Kidney glomerular epithelial cell (primary cell): ENCODE results near the gene GPR157.
"Not testable (repeated sequence)": the region's sequence is repeated elsewhere in the genome, so short reads cannot be mapped to it uniquely, and the experiment has no call there.

Source experiments
- DNase-seq: peaks from one replicate; lab custom pipeline; 2025; lab: John Stamatoyannopoulos, UW

GPR157 gene

DNA sequence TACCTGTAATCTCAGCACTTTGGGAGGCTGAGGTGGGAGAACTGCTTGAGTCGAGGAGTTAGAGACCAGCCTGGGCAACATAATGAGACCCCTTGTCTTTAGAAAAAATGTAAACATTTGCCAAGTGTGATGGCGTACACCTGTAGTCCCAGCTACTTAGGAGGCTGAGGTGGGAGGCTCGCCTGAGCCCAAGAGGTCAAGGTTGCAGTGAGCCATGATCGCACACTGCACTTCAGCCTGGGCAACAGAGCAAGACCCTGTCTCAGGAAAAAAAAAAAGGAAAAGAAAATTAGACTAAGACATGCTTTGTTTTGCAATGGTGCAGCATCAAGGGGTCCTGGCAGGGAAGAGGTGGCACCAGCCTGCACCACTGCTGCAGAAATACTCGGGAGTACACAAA, 16.8 kb upstream of the GPR157 start:
- no peak for DNase-seq

DNA sequence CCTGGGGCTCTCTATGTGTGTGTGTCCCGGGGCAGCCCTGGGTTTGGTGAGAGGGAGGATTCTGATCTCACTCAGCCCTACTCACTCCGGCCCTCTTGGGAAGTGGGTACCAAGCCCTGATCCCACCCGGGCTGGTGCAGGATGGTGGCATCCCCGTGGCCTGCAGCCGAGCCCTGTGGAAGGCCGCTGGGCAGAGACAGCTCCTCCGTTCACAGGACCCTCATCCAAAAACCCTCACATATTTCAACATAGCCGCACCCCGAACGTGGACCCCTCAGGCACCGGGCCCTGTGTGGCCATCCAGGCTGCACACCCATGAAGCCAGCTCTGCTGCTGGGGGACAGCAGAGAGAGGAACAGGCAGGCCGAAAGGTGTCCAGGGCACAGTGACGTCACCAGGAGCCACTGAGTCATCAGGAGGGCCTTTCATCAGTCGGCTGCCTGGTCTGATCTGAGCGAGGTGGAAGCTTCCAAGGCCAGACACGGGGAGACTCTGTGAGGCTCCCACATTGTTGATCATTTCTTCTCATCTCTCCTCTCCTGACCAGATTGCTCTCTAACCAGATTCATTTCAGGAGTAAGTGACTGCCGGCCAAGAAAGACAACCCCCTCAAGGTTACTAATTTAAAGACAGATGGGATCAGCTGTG, 16.2 kb upstream of the GPR157 start:
- no peak for DNase-seq

DNA sequence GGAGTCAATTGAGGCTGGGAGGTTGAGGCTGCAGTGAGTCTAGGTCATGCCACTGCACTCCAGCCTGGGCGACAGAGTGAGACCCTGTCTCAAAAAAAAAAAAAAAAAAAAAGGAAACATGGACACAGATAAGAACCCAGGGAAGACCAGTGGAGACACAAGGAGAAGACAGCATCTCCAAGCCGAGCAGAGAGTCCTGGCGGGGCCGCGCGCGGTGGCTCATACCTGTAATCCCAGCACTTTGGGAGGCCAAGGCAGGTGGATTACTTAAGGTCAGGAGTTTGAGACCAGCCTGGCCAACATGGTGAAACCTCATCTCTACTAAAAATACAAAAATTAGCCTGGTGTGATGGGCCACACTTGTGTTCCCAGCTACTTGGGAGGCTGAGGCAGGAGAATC, 15.6 kb upstream of the GPR157 start:
- not testable (repeated sequence) for DNase-seq

DNA sequence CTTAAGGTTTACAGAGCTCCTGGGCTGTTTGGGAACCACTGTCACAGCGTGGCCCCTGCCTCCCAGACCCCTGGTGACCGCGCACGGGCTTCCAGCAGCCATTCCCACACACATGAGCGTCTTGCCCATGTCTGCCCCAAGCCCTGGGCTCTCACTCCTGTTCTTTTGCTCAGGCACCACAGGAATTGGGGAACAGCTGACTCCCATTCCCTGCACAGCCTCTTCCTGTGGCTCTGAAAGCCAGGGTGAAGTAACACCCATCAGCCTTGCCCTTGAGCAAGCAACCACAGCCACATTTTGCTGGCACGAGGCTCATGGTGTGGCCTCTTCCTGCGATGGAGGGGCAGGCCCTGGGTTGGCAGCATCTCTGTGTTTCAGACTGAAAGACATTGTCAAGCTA, 14.3 kb upstream of the GPR157 start:
- no peak for DNase-seq

DNA sequence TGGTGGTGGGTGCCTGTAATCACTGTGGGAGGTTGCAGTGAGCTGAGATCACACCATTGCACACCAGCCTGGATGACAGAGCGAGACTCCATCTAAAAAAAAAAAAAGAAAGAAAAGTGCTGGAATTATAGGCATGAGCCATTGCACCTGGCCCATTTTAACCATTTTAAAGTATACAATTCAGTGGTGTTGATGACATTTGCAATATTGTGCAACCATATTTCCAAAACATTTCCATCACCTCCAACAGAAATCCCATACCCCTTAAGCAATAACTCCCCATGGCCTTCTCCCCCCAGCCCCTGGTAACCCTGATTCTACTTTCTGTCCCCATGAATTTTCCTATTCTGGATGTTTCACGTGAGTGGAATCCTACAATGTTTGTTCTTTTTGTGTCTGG, 11.0 kb upstream of the GPR157 start:
- no peak for DNase-seq

DNA sequence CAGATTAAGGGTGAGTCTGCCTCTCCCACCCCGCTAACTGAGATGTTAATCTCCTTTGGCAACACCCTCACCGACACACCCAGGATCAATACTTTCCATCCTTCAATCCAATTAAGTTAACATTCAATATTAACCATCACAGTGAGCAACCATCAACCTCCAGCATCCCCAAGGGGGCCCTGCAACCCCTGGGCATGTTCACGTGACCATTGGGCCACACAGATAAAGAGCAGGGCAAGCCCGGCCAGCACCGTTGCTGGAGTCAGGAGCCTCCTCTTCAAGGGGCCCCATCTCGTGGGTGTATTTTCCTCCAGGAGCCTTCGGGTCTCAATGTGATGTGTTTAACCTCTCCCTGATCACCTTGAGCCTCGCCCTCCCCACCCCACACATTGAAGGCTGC, 8.0 kb upstream of the GPR157 start:
- DNase-seq: no peak

DNA sequence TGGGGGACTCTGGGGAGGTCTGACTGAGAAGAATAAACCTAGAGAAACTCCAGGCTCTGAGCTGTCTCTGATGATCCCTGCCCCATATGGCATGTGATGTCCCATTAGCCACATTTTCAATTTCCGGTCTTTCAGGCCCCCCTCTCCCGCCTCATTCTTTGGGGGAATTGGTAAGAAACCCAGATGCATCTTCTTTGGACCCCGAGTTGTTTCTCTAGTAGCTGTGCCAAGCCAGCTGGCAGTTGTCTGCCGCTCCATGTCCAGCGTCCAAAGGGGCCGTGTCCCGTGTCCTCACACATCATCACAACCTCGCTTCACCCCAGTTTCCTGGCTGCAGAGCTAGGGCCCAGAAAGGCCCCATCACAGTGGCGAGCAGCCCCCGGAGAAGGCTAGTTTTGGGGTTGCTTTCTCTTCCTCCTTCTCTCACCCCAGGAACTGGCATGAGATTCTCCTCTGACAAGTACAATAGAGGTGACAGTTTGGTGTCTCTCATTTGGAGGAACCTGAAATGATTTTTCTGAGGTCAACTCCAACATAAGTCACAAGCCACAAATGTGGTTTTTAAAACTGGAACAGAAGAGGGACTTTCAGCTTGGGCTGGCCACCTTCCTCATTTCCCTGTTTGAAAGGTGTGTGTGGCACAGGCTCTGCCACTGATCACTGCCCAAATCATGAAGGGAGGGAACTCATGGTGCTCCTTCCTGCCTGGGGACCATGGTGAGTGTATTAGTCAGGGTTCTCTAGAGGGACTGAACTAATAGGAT, 6.4 kb upstream of the GPR157 start:
- DNase-seq: no peak

DNA sequence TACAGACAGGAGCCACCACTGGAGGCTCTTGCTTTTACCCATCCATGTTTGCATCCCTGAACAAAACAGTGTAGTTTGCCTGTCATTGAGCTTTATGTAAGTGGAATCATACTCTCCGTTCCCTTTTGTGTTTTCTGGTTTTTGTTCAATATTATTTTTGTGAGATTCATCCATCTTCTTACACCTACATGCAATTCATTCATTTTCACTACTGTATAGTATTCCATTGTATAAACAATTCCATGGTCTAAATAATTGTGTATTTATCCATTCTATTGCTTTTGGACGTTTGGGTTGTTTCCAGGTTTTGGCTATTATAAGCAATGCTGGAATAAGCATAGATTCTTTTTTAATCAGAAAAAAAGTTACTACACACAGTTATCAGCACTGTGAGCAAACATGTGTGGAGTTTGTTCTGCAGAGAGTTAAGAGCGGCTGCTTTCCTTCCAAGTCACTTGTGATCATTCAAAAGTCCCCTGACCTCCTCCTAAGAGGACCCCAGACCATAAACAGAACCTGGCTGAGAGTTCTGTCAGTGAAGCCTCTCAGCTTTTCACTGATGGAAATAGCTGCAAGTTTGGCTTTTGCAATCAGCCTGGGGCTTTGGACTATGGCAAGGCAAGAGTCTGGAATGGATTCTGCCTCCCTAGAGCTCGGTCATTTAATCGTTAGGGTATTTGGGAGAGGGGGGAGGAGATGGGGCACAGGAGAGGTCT, 5.1 kb upstream of the GPR157 start:
- no peak for DNase-seq

DNA sequence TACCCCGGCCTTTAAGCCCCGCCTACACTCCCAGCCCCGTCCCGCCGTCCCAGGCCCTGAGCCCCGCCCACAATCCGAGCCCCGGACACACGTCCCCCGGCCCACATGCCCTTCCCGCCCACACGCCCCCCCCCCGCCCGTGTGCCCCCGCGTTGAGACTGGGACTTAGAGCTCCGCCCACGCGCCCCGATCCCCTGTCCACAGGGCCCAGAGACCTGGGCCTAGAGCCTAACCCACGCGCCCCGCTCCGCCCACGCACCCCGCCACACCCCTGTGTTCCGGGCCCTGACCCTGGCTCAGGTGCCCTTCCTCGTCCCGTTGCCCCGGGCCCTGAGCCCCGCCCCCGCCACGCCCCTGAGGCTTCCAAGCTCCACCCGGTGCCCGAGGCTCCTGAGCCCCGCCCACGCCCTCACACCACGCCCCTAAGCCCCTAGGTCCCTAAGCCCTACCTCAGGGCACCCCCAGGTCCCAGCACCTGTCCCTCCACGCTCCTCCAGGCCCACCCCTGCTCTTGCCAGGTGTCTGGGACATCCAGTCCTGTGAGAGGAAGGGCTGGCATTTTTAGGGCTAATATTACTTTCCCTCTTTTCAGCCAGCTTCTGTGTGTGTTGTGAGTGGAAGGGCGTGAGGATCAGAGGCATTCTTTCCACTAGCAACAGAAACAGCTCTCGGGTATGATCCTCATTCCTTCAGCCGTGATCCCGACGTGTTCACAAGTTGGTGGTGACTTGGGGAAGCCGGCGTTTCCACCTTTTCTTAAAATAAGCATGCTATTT, 552 bp upstream of the GPR157 start:
- DNase-seq: peak; percentile 18

DNA sequence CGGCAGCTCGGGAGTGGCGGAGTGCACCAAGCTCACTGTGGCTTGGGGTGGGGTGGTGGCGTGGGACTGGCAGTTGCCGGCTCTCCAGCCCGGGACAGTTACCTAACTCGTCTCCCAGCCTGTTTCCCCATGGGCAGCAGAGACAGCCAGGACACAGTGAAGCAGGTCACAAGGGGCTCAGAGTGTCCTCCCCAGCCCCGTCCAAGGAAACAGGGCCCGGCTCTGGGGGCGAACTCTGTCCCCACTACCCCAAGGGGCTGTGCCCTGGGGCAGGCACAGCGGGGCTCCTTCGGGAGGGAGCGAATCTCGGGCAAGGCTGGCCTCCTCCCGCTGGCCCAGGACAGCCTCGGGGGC, 759 bp downstream of the GPR157 start:
- no peak for DNase-seq

DNA sequence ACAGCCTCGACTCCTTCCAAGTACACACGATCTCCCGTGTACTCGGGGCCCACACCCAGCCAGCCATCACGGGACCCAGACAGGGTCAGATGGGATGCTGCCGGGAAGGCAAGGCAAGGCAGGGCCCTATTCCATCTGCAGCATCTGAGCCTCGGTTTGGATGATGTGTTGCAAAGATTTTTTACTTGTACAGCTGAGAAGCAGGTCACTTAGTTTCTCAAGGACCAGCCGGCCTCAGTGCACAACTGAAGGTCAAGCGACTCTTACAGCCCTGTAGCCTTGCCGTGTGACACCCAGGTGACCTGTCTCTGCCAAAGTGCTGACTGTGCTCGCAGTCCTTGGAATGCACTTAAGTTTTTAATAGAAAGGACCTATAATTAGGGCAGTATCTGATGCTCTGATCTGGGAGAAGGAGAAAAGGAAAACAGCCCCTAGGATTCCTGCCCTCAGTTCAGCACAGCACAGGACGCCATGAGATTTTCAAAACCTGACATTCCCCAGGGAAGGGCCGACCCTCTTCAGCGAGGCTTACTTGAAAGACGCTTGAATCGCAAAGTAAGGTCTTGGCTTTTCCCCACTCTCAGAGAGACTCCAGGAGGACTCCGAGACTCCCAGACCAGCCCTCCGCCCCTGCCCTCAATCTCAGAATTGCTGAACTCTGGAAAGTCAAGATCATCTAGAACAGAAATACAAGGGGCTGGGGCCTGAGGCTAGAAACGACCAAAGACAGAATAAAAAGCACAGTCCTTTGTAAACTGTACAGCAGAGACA, 1.3 kb downstream of the GPR157 start:
- no peak for DNase-seq

DNA sequence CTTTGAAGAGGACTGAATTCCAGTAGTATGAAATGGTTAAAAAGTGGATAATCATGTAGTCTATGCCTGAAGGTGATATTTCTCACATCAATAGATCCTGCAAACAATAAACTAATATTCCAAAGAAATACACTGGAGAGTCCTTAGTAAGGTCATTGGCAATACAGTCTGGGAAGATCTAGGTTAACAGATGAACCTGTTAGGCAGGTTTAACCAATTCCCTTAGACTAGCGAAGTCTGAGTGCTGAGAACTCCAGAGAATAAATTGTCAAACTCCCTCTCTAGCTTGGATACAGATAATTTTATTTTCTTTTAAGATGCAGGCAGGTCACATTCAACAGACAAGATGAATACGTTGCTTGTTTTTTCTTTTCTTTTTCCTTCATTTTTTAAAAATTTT, 2.4 kb downstream of the GPR157 start:
- no peak for DNase-seq

DNA sequence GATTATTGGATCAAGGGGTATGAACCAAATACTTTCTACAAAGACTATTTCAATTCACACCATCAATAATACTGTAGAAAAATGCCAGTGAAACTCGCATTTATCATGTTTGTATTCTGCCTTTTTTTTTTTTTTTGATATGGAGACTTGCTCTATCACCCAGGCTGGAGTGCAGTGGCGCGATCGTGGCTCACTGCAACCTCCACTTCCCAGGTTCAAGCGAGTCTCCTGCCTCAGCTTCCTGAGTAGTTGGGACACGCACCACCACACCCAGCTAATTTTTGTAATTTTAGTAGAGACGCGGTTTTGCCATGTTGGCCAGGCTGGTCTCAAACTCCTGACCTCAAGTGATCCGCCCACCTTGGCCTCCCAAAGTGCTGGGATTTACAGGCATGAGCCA, 3.1 kb downstream of the GPR157 start:
- DNase-seq: not testable (repeated sequence)

DNA sequence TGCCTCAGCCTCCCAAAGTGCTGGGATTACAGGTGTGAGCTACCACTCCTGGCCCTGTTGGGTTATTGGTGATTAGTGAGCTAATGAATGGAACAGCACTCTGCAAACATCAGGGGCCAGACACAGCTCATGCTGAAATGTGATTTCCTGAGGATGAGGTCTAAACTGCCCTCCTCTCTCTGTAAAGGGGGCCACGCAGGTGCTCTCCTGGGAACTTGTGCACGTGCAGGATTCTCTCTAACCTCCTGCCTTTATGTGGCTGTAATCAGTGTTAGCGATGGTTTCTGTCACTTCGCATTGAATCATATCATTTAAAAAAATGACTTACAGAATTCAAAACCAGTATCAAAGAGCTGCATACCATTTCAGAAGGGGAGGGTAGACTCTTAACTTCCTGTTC, 3.6 kb downstream of the GPR157 start:
- no peak for DNase-seq

DNA sequence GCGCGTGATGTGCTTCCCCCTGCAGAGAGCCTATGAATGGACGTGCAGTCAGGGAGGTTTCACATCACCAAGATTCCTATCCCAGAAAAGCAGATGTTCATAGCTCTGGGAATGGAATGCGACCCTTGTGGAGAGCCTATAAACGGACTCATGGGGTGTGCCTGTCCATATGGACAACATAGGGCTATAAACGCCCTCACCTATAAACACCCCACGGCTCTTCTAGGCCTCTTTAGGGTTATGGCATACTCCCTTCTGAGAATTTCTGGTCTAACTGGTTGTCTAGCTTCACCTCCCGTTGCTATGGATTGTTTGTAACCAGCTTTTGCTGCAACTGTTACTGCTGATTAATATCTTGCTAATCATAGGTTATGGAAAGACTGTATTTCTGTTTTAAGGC, 4.5 kb downstream of the GPR157 start:
- not testable (repeated sequence) for DNase-seq

DNA sequence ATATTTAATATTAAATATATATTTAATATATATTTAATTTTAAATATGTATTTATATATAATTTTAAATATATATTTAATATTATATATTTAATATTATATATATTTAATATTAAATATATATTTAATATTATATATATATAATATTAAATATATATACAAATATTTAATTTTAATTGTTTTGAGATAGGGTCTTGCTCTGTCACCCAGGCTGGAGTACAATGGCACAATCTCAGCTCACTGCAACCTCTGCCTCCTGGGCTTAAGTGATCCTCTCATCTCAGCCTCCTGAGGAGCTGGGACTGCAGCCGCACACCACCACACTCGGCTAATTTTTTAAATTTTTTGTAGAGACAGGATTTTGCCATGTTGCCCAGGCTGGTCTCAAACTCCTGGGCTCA, 5.2 kb downstream of the GPR157 start:
- not testable (repeated sequence) for DNase-seq

DNA sequence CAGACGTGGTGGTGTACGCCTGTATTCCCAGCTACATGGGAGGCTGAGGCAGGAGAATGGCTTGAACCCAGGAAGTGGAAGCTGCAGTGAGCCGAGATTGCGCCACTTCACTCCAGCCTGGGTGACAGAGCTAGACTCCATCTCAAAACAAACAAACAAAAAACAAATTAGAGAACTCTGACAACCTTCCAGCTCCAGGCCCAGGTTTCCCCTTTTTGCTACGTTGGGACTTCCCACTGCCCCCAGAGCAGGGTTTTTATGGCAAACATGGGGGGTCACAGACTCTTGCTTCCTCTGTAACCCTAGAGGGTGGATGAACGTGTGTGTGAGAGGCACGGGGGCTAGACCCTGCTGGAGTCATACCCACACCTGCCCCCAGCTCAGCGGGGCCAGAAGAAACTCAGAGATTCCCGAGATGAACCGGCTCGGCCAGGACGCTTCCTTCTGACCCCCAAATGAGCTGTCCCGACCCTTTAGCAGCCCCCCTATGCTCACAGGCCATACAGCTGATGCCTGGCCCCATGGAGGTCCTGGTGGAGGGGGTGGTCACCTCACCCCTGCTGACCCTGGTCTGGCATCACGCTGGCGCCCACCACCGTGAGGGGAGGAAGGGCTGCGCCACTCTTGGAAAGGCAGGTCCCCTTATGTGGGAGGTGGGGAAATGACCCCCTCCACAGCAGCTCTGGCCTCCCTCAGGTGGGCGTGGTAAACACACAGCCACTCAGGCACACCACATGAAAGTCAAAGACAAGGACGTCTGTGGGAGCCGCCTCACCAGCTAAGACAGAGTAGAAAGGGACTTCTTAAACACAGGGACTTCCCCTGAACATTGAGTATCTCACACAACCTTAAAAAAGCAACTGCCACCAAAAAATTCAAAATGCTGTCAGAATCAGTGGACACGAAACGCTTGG, 7.1 kb downstream of the GPR157 start:
- DNase-seq: no peak

DNA sequence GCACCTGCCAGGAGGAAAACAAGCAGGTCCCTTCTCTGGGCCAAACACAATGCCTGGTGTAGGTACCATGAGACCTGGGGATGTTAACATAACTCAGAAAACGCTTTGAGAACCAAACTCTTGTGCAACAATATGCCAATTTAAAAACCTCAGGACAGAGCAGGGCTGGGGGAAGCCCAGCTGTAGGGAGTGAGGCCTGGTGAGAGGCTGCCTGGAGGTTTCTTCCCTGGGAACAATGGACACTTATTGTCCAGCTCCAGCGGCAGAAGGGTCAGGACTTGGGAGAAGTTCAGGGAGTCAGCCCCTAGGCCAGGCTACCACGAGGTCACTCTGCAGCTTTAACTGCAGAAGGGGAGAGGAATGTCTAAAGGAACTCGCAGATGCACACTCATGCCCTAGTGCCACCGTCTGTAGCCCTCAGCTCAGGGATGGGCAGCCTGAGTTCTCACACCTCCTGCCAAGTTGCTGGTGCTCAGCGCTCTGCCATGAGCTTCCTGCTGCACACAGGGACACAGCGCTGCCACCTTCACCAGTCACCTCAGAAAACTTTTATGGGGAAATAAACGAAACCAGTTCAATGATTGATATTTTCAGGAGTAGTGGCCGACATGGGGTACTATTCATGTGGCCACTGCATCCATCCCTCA, 8.5 kb downstream of the GPR157 start:
- no peak for DNase-seq

DNA sequence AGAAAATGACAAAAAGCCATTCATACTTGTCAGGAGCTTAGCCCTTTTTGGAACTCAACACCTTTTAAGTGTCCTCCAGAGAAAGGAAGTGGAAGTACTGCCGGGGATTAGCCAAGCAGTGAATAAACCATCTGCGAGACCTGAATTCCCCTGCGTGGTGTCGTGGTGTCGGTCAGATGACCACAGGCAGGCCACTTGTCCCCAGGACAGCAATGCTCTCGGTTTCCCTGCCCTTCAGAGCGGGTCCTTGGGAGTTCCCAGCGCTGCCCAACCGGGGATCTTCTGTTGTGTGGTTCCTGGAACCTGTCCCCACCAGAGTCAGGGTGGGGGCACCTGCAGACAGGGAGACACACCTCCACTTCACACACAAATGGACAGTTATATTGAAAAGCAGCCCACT, 9.2 kb downstream of the GPR157 start:
- no peak for DNase-seq

DNA sequence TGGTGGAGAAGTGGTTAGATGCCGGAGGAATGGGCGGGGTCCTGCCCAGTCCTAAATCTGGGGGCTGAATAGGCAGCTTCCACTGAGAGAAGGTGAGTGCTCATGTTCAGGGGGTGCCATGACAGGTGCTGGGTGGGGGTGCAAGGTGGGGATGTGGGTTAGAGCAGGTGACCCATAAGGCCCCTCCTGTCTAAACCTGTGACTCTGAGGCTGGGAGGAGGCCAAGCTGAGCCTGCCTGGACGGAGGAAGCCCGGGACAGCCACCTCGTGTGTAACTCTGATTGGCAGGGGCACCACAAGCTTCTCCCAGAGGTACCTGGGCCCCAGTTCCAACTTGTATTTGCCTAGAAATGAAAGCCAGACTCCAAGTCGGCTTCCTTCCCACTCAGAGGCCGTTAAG, 10.7 kb downstream of the GPR157 start:
- no peak for DNase-seq
